ENCODE measurements around the gene DLX3.

GRCh38 chr17:50029185-50029584 lies 34.2 kb upstream of the DLX3 start:
- no peak for TF ChIP-seq CTCF (conservative IDR thresholded peaks at IDR 0.05; ENCODE audit: low read depth, low read length)
- TF ChIP-seq EZH2 (IDR thresholded peaks at IDR 0.05; ENCODE audit: borderline replicate concordance, low read depth, low read length, poor library complexity, severe bottlenecking), result no peak

Measured in A673 (cell line).